GM10266 (cell line): ENCODE data around the gene PAH.

Source experiments
- DNase-seq: peaks from one replicate; pipeline ENCODE4 v3.0.0; 2012; ENCODE audit errors: extremely low spot score
- TF ChIP-seq, protein P1 (sequence below): IDR thresholded peaks from 2 replicates; pipeline ENCODE4 v1.5.1; 2012; ENCODE audit warnings: mild to moderate bottlenecking, low read depth; ENCODE audit not compliant: control insufficient read depth, insufficient read depth; ENCODE audit errors: missing control alignments

Gene PAH

DNA sequence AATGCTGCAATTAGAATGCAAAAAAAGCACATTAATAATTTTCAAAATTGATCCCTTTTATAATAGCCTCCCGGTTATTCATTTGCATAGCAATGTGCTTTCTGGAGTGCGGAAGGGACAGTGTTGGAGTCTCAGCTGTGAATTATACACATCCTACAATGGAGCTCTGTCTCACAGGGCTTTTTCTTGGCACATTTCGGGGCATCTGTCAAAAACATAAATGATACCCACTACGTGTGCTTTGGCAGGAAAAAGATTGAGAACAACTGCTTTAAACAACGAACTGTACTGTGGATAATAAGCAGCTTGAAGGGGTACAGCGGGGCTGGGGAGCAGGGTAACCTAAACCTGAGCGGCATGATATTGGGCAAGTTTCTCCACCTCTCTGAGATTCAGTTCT, 123.1 kb downstream of the PAH start:
- TF ChIP-seq, protein P1, sequence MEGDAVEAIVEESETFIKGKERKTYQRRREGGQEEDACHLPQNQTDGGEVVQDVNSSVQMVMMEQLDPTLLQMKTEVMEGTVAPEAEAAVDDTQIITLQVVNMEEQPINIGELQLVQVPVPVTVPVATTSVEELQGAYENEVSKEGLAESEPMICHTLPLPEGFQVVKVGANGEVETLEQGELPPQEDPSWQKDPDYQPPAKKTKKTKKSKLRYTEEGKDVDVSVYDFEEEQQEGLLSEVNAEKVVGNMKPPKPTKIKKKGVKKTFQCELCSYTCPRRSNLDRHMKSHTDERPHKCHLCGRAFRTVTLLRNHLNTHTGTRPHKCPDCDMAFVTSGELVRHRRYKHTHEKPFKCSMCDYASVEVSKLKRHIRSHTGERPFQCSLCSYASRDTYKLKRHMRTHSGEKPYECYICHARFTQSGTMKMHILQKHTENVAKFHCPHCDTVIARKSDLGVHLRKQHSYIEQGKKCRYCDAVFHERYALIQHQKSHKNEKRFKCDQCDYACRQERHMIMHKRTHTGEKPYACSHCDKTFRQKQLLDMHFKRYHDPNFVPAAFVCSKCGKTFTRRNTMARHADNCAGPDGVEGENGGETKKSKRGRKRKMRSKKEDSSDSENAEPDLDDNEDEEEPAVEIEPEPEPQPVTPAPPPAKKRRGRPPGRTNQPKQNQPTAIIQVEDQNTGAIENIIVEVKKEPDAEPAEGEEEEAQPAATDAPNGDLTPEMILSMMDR = no peak
- no peak for DNase-seq
